ENCODE data around the gene EFHC1. TPM values are rescaled to one million over a fixed set of nuclear protein-coding genes. Genes with fewer than 3 reads are reported as not detected.

EFHC1 gene
- total RNA-seq, 2 experiments from 2014 or later = 20.7 to 24.8 TPM

DNA sequence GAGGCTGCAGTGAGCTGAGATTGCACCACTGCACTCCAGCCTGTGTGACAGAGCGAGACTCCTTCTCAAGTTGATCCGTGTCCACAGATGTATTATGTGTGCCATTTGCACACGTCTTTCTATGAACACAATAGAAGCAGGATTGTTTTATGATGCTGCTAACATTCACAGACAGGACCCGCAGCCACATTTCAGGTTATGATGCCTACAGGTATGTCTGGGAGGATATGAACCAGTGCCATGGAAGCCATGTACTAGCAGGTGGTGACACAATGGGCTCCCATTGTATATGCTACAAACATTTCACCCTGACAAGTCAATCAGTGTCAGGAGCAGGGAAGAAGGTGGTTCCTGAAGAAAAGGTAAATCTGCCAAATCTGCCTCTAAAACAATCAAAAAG, 152.4 kb downstream of the EFHC1 start:
- peaks cover 85% of the 10 kb centered on the region for H3K79me2 ChIP-seq (ENCODE audit: insufficient read depth, low read depth, low read length)
- H3K4me2 ChIP-seq (ENCODE audit: low read length) = no peak overlapping the region; the same call in 1 of the 2 replicates
- H3K9me3 ChIP-seq (ENCODE audit: low read length) = no peaks in the 10 kb centered on the region
- ChIA-PET CTCF (ENCODE audit: unreplicated experiment) (interaction anchor here (0.6 kb wide), 1 partner anchor 35 kb away, joined by 3 read pairs; no protein-coding TSS in a partner anchor), POLR2A (interaction anchor here (1.1 to 1.6 kb wide), 5 partner anchors 9 to 154 kb away, joined by 4 to 5 read pairs (median 5); no protein-coding TSS in a partner anchor)
- BruUV-seq (replicated peaks) = no TSS peak
- intact Hi-C loops (cut with micrococcal nuclease; ENCODE audit: unreplicated experiment) = no loop called here
- H3K27ac ChIP-seq (ENCODE audit: low read depth, low read length, poor library complexity, severe bottlenecking) = no peak overlapping the region
- H3K4me1 ChIP-seq (ENCODE audit: insufficient read depth, low read length, poor library complexity, severe bottlenecking) = peaks cover 62% of the 10 kb centered on the region
- H2AFZ ChIP-seq (ENCODE audit: low read length) = no peak overlapping the region
- no peaks in the 10 kb centered on the region for H3K9me2 ChIP-seq (ENCODE audit: insufficient read depth, low read length)
- no peak for DNase-seq (ENCODE audit: low spot score)
- TF ChIP-seq EZH2phosphoT487 (IDR thresholded peaks at IDR 0.05; ENCODE audit: borderline replicate concordance, low read depth, low read length) = no peak
- TF ChIP-seq, protein P1, sequence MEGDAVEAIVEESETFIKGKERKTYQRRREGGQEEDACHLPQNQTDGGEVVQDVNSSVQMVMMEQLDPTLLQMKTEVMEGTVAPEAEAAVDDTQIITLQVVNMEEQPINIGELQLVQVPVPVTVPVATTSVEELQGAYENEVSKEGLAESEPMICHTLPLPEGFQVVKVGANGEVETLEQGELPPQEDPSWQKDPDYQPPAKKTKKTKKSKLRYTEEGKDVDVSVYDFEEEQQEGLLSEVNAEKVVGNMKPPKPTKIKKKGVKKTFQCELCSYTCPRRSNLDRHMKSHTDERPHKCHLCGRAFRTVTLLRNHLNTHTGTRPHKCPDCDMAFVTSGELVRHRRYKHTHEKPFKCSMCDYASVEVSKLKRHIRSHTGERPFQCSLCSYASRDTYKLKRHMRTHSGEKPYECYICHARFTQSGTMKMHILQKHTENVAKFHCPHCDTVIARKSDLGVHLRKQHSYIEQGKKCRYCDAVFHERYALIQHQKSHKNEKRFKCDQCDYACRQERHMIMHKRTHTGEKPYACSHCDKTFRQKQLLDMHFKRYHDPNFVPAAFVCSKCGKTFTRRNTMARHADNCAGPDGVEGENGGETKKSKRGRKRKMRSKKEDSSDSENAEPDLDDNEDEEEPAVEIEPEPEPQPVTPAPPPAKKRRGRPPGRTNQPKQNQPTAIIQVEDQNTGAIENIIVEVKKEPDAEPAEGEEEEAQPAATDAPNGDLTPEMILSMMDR (conservative IDR thresholded peaks at IDR 0.05; ENCODE audit: low read length) = no peak
- peaks cover 31% of the 10 kb centered on the region for H4K20me1 ChIP-seq (ENCODE audit: insufficient read depth, low read length)
- H3K4me3 ChIP-seq (ENCODE audit: low read depth, low read length, poor library complexity, severe bottlenecking) = no peak overlapping the region
- H3K36me3 ChIP-seq (ENCODE audit: insufficient read depth, low read length) = peaks cover 9% of the 10 kb centered on the region; the same call in 1 of the 2 replicates

DNA sequence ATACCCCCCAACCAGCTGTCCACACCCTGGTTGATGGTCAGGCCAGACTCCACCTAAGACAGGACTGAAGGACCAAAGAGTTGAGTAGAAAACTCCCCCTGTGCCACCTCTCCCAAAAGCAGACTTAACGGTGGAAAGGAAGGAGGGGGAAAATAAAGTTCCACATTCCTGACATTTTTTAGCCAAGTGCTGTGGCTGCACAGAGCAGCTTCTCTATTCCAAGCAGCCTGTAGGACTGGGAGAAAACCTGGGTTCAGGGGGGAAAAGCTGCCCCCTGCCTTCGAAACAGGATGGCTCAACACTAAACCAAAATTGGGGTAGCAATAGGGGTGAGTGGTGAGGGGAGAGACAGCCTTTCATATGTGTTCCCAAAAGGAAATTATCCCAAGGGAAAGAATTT, 153.2 kb downstream of the EFHC1 start:
- Histone ChIP-seq H3K4me2 (ENCODE audit: low read length) (peak overlapping the region; percentile 83), H3K36me3 (ENCODE audit: insufficient read depth, low read length) (peaks cover 6% of the 10 kb centered on the region; the same call in 1 of the 2 replicates), H2AFZ (ENCODE audit: low read length) (no peak overlapping the region), H3K27ac (ENCODE audit: low read depth, low read length, poor library complexity, severe bottlenecking) (no peak overlapping the region), H3K4me3 (ENCODE audit: low read depth, low read length, poor library complexity, severe bottlenecking) (no peak overlapping the region), H4K20me1 (ENCODE audit: insufficient read depth, low read length) (peaks cover 31% of the 10 kb centered on the region), H3K4me1 (ENCODE audit: insufficient read depth, low read length, poor library complexity, severe bottlenecking) (peaks cover 70% of the 10 kb centered on the region), H3K9me3 (ENCODE audit: low read length) (no peaks in the 10 kb centered on the region), H3K9me2 (ENCODE audit: insufficient read depth, low read length) (no peaks in the 10 kb centered on the region), H3K79me2 (ENCODE audit: insufficient read depth, low read depth, low read length) (peaks cover 77% of the 10 kb centered on the region)
- TF ChIP-seq, protein P1 (conservative IDR thresholded peaks at IDR 0.05; ENCODE audit: low read length) = 0 out of 2 replicates have a peak, but pooled peaks have one; percentile 25
- no peak for TF ChIP-seq EZH2phosphoT487 (IDR thresholded peaks at IDR 0.05; ENCODE audit: borderline replicate concordance, low read depth, low read length)
- BruUV-seq (replicated peaks) = no TSS peak
- intact Hi-C loops (cut with micrococcal nuclease; ENCODE audit: unreplicated experiment) = no loop called here
- POLR2A ChIA-PET = interaction anchor here (1.4 to 4.2 kb wide), 4 partner anchors 7 to 89 kb away, joined by 4 to 19 read pairs (median 5); no protein-coding TSS in a partner anchor
- CTCF ChIA-PET (ENCODE audit: unreplicated experiment) = no interaction called here
- no peak for DNase-seq (ENCODE audit: low spot score)

Other genes starting within 250 kb of the EFHC1 start
- not detected in 2 replicates for gene IL17A, start 234.0 kb upstream of the EFHC1 start, total RNA-seq (2014; rRNA removed; shearing (Covaris generic))
- gene IL17A, start 234.0 kb upstream of the EFHC1 start, total RNA-seq (2022) = not detected in 2 replicates
- not detected in 2 replicates for gene IL17F, start 175.8 kb upstream of the EFHC1 start, total RNA-seq (2014; rRNA removed; shearing (Covaris generic))
- not detected in 2 replicates for gene IL17F, start 175.8 kb upstream of the EFHC1 start, total RNA-seq (2022)
- 272 and 356 TPM in 2 replicates for gene MCM3, start 135.6 kb upstream of the EFHC1 start, total RNA-seq (2014; rRNA removed; shearing (Covaris generic))
- 295 and 304 TPM in 2 replicates for gene MCM3, start 135.6 kb upstream of the EFHC1 start, total RNA-seq (2022)
- 5.4 and 5.5 TPM in 2 replicates for gene PAQR8, start 58.2 kb upstream of the EFHC1 start, total RNA-seq (2014; rRNA removed; shearing (Covaris generic))
- 6.2 and 7.8 TPM in 2 replicates for gene PAQR8, start 58.2 kb upstream of the EFHC1 start, total RNA-seq (2022)
- 16.3 and 19.3 TPM in 2 replicates for gene TRAM2, start 156.7 kb downstream of the EFHC1 start, total RNA-seq (2014; rRNA removed; shearing (Covaris generic))
- 34.9 and 38.2 TPM in 2 replicates for gene TRAM2, start 156.7 kb downstream of the EFHC1 start, total RNA-seq (2022)